Raji (cell line): ENCODE results near the gene OR2Y1.

Experiments
- POLR2A ChIP-seq: IDR thresholded peaks from 2 replicates; pipeline ENCODE4 v1.6.1; 2011; ENCODE audit warnings: low read depth, low read length, control low read depth; ENCODE audit not compliant: insufficient read depth

The OR2Y1 gene, protein sequence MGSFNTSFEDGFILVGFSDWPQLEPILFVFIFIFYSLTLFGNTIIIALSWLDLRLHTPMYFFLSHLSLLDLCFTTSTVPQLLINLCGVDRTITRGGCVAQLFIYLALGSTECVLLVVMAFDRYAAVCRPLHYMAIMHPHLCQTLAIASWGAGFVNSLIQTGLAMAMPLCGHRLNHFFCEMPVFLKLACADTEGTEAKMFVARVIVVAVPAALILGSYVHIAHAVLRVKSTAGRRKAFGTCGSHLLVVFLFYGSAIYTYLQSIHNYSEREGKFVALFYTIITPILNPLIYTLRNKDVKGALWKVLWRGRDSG

DNA sequence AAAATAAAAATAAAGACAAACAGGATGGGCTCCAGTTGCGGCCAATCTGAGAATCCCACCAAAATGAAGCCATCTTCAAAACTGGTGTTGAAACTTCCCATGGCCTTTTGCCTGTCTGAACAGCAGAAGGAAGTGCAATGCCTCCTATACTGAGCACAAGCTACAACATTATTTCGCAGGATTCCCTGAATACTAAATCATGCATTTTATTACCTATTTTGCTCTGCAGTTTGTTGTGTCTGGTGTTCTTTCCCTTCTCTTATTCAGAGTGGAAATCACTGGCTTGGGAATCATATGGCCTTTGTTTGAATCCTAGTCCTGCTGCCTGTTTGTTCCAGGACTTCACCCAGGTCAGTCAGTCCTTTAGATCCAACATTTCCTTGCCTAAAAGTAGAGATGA is at the start of gene OR2Y1:
Gene OR2Y1, minus strand, starts transcription at position 101 of the 400 bp plus-strand sequence. Its CDS starts 0 bp downstream, at position 101.
- TF ChIP-seq POLR2A = no peak

DNA sequence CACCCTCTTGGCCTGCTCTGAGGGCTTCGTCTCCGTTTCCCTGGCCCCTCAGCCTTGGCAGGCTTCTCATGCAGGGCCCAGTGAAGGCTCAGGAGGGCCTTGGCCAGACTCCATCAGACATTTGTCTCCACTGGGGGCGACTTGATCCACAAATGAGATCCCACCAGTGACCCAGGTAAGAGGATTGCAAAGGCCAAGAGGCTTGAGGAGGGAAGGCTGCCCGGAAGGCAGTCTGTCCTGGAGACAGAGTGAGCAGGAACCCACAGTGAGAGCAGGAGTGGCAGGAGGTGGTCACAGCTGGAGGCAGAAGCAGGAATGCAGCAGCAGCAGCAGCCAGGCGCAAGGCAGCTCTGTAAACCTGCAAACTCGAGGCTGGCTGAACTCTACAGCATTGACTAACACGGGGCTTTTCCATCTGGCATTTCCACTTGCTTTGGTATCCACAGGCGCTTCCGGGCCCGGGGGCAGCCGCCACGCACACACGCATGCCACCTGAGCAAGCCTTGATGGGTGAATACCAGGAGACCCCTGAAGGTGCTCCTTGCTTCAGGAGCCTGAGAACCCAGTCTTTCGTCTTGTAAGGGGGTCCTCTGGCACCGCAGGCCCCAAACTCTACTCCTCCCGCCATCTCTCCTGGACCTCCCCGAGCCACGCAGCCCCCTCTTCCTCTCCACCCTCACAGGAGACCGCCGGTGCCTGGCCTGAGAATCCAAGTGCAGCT is 48.0 kb upstream of the OR2Y1 start:
- no peak for TF ChIP-seq POLR2A

DNA sequence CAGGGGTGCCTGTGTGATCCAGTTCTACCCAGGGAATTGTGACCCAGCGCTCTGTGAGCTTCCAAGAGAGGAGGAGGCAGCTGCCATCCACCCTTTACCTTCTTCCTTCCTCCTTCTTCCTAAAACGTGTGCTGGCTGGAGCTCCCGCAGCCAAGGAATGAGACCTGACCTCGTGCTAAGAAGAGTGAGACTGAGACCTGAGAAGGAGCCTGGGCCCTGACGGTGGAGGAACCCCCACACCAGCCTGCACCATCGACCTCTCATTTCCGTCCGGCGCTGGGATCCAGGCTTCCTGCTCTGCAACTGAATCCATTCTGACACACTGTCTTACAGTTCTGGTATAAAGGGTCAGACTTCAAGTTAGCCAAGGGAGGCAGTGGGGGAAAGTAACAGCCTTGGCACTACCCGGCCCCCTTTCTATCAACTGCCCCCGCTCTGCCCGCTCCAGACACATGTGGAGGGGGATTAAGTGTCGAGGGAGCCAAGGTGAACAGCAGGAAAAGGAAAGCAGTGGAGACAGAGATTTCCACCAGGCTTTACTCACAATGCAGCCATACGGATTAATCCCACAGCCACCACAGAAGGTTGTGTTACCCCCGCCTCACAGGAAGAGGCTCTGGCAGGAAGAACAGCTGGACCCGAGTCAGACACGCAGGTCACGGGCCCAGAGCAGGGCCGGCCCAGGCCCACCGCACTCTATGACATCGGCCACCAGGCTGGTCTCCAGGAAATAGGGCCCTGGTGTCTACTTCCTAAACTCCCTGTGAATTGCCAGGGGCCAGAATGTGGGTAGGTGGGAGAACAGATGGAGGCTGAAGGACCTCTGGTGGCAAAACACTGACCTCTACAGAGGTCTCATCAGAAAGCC is 46.9 kb upstream of the OR2Y1 start:
- no peak for TF ChIP-seq POLR2A

DNA sequence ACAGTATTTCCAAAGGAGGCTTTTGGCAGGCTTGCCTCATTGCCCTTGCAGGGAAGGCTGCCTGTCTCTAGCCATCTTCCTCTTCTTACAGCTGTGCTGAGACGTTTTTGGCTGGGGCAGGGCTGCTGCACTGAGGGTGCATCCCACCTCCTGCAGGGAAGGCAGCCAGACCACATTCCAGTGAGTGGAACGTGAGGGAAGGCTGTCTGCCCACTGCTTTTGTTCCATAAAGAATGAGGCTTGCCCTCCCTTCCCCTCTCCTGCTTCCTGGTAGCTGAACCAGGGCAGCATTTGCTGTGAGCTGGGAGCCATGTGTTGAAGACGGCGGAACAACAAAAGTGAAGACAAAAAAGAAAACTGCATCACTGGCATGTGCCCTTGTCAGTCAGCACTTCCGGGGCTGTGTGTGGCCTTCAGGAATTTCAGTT is 46.0 kb upstream of the OR2Y1 start:
- no peak for TF ChIP-seq POLR2A

DNA sequence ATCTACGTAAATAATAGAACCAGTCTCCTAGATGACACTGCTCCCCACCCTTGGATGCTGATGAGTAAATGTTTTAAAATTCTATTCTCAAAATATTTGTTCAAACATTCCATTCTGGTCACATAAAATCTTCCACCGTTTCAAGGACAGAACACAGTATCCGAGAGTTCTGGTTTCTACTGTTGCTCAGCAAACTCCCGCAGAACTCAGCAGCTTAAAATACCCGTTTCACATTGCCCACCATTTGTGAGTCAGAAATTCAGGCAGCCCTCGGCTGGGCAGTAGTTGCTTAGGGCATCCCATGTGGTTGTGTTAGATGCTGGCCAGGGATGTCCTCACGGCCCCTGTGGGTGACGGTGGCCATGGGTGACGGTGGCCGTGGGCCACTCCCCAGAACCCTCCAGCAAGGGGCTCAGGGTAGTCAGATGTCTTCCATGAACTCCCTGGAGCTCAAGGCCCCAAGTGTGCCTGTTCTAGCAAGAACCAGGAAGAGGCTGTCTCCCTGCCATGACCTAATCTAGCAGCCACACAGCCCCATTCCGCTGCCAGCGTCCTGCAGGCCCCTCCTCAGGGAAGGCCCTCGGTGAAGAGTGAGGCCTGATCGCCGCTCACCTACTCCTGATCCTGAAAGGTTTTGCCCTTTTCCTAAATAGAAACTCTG is 45.4 kb upstream of the OR2Y1 start:
- no peak for TF ChIP-seq POLR2A

DNA sequence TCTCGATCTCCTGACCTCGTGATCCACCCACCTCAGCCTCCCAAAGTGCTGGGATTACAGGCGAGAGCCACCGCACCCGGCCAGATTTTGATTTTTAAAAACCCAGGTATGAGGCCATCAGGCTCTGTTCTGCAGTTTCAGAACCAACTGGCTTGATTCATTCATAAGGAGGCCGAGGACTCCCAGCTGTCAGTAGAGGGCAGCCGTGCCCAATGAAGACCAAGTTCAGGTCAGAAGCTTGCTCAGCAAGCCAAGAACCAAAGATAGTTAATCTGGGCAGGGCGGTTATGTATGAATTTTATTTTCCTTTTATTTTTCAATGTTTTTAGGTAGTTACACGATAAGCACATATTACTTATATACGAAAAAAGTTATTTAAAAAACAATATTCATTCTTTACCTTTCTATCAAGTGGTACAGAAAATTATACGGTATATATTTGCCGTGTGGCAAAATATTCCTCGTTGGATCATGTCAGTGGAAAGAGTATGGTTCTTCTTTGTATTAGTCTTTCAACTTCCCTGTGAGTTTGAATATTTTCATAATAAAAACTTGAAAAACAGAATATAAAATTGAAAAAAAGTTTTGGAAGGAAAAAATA is 44.7 kb upstream of the OR2Y1 start:
- no peak for TF ChIP-seq POLR2A

DNA sequence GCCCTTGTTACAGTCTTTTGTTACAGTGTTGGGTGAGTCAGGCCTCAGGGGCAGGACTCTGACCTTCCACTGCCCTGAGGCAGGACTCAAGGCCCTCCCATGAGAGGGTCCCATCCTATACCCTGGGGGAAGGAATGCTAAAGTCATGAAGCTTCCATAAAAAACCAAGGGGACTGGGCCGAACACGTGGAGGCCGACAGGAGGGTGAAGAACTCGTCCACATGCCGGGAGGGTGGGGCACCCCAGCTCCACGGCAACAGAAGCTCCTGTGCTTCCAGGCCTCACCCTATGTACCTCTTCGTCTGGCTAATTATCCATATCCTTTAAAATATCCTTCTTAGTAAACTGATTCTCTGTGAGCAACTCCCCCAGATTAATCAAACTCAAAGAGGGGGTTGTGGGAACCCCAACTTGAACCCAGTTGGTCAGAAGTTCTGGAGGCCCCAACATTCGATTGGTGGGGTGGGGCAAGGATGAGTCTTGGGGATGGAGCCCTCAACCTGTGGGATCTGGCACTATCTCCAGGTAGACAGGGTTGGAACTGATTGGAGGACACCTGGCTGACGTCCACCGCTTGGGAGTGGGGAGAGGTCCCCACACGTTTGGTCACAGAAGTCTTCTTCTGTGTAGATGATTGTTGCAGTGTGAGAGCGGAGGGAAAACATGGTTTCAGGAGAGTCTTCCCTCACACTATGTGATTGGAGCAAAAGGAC is 43.6 kb upstream of the OR2Y1 start:
- TF ChIP-seq POLR2A = no peak

DNA sequence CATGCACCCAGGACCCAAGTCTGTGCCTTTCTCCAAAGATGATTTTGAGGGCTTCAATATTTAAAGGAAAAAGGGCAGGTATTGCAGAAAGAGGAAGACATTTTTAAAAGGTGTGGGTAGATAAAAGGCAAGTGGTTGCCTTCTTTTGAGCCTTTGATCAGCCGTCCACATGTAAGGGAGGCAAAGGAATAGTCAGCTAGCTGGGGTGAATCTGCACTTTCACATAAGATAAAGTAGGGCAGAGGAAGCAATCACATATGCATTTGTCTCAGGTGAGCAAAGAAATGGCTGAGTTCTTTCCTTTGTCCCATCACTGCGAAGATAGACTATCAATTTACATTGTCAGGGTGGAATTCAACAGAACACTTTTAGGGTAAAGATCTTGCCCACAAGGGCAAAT is 42.9 kb upstream of the OR2Y1 start:
- TF ChIP-seq POLR2A = no peak

DNA sequence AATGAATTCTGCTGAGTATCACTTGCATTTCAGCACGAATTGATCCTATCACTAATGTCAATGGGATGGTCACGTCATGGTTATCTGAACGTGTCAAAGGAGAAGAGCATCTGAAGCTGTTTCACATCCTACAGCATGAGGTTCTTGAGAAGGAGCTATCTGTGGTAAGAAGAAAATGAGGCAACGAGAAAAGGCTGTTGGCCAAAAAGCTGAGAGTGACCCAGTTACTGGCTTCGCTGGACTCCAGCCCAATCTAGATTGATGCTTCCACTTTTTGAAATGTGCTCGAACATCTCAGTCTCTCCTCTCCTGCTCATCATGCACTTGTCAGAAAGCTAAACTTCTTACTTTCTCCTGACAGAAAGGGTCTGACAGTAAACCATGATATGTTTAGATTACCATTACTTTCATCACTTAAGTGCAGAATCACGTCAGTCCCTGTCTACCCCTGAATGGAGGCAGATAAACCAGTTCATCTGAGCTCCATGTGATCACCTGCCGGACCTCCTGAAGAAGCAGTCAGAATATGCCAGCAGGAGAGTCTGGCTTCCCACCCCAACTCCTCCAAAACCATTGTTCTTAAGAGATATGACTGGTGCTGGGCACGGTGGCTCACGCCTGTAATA is 40.2 kb upstream of the OR2Y1 start:
- TF ChIP-seq POLR2A = no peak

DNA sequence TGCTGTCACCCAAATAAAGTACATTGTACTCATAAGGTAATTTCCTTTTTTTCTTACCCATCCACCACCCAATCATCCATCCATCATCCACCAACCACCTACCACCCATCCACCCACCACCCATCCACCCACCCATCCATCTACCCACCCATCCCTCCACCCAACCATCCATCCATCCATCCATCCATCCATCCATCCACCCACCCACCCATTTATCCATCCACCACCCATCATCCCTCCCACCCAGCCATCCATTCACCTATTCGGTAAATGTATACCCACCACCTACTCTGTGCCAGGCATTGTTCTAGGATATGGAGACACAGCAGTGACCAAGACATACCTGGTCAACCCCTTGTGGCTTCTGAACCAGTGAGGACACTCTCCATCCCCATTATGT is 37.6 kb upstream of the OR2Y1 start:
- no peak for TF ChIP-seq POLR2A

DNA sequence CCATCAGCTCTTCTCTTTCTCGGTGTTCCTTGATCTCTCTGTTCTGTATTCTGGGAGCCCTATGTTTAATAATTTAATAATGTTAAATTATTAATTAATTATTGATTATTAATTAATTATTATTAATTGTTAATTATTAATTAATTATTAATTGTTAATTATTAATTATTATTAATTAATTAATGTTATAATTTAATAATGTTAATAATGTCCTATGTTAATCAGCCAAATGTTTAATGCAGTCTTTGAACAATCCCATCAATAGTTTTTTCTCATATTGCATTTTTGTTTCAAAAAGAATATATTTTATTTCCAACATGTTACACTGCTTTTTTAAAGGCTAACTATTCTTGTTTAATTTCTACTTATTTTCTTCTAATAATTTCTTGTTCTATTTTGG is 36.5 kb upstream of the OR2Y1 start:
- no peak for TF ChIP-seq POLR2A

DNA sequence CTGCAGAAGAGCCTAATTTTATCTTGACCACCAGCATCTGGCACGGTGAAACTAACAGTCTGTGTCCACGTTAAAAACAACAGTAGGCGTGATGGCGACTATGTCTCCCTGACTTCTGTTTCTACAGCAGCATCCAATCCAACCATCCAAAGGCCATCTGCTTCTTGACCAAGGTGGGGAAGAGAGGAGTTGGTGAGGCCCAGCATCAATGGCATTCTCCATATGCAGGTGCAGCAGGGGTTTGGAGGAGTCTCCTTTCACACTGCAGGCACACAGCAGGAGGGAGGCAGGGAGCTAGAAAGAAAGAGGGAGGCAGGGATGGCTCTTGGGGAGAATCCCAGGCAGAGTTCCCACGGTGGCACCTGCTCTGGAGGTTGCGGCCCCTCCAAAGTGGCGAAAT is 35.8 kb upstream of the OR2Y1 start:
- no peak for TF ChIP-seq POLR2A

DNA sequence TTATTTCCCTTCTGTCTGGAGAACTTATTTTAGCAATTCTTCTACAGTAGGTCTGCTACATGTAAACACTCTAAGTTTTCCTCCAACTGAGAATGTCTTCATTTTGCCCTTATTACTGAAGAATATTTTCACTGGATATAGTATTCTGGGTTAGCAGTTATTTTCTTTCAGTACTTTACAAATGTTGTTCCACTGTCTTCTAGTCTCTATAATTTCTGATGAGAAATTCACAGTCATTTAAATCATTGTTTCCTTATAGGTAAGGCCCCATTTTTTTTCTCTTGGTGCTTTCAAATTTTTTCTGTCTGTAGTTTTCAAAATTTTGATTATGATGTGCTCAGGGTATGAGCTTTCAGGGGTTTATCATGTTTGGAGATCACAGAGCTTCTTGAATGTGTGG is 32.0 kb upstream of the OR2Y1 start:
- TF ChIP-seq POLR2A = no peak

DNA sequence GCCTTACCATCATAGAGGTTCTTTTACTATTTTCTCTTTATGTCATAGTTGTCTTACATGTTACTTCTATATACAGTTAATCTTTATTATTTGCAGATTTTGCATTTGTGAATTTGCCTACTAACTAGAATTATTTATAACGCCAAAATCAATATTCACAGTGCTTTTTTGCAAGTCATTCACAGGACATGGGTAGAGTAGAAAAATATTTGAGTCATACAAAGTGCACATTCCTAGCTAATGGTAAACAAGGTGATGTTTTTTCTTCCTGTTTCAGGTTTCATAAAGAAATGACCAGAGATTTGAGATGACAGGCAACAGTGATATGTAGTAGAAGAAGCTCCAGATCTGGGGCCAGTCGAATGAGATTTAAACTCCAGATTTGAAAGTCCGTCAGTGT is 30.0 kb upstream of the OR2Y1 start:
- no peak for TF ChIP-seq POLR2A
